Suprapubic skin (tissue), 4 donors: ENCODE results near the gene SERGEF. TPM values are rescaled to one million over a fixed set of nuclear protein-coding genes. Genes with fewer than 3 reads are reported as not detected.

Experiments used
- DNase-seq, 2 donors: peaks; one replicate each; pipeline ENCODE4 v3.0.0-alpha.2; 2019; ENCODE audit warnings: low spot score in 2 of 2
- H3K27ac ChIP-seq: fragments of 200-600 bp; sonication (generic); one replicate; pipeline ENCODE4 v1.5.1; 2019
- H3K27me3 ChIP-seq: fragments of 200-600 bp; sonication (generic); one replicate; pipeline ENCODE4 v1.5.1; 2019
- H3K36me3 ChIP-seq: fragments of 200-600 bp; sonication (generic); one replicate; pipeline ENCODE4 v1.5.1; 2019
- H3K4me1 ChIP-seq: fragments of 200-600 bp; sonication (generic); one replicate; pipeline ENCODE4 v1.5.1; 2019
- H3K4me3 ChIP-seq: fragments of 200-600 bp; sonication (generic); one replicate; pipeline ENCODE4 v1.5.1; 2019; ENCODE audit warnings: mild to moderate bottlenecking
- H3K9me3 ChIP-seq: fragments of 200-600 bp; sonication (generic); one replicate; pipeline ENCODE4 v1.5.1; 2019
- EP300 ChIP-seq: sonication (generic); formaldehyde crosslinking; IDR thresholded peaks from one replicate; pipeline ENCODE4 v1.6.1; 2017; ENCODE audit warnings: antibody characterized with exemption
- POLR2A ChIP-seq, 2 donors: fragments of 450-650 bp; IDR thresholded peaks; one replicate each; pipeline ENCODE4 v1.6.1; 2017; ENCODE audit warnings: antibody characterized with exemption in 2 of 2, mild to moderate bottlenecking in 2 of 2, moderate library complexity in 2 of 2
- POLR2AphosphoS5 ChIP-seq, 3 donors: sonication (generic); formaldehyde crosslinking; IDR thresholded peaks; one replicate each; pipeline ENCODE4 v1.6.1; 2017; ENCODE audit warnings: antibody characterized with exemption in 3 of 3
- WGBS: methylation state at CpG from one replicate; pipeline ENCODE4 v1.1.5; 2018; 5-methylcytosine and 5-hydroxymethylcytosine counted together
- total RNA-seq, 4 donors: library from RNA; depleted of rRNA; stranded (reverse); fragments of >200 nt; gene quantifications; one replicate each; pipeline ENCODE4 v1.1.0, GENCODE V29; 2016
- TF ChIP-seq, protein P1 (sequence below), 2 donors: fragments of 200-600 bp in 1 of 2; fragments of 450-650 bp in 1 of 2; sonication (generic) in 1 of 2; IDR thresholded peaks; one replicate each; pipeline ENCODE4 v1.5.1; 2016 to 2019; ENCODE audit warnings: antibody characterized with exemption in 2 of 2, mild to moderate bottlenecking in 1 of 2, moderate library complexity in 1 of 2

Gene SERGEF
- total RNA-seq, 4 donors from 2014 or later: 24.1 to 37.4 (median 29.9) TPM

DNA sequence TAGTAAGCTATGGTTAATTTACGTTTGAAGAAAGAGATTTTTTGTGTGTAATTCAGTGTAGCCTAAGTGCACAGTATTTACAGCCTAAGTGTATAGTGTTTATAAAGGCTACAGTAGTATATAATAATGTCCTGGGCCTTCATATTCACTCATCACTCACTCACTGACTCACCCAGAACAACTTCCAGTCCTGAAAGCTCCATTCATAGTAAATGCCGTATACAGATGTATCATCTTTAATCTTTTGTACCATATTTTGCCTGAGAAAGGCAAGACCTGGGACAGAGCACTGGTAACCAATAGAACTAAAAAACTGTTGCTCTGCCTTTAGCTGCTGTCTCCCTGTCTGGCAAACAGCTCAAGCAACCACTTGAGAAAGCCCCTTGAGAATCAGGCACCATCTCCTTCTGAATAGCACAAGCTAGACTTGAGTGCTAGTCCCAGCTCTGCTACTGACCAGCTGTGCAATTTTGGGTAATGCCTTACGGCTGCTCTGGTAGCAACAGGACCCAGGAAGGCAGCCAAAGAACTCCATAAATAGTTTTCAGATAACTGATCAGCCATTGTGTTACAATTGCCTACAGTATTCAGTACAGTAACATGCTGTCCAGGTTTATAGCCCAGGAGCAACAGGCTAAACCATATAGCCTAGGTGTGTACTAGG lies 146.9 kb downstream of the SERGEF start:
- no peaks in the 10 kb centered on the region for H3K9me3 ChIP-seq
- 82% methylated on average over 3 of the region's 3 CpGs for WGBS

DNA sequence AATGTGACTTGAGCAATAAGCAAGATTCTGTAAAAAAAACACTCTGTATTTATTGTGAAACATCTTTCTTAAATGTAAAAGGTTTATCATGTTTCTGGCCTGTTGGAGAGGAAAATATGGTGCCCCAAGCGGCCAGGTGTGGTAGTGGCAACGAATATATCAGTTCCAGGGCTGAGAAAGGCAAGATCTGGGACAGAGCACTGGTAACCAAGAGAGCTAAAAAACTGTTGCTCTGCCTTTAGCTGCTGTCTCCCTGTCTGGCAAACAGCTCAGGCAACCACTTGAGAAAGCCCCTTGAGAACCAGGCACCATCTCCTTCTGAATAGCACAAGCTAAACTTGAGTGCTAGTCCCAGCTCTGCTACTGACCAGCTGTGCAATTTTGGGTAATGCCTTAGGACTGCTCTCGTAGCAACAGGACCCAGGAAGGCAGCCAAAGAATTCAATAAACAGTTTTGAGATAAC lies 148.3 kb downstream of the SERGEF start:
- no peaks in the 10 kb centered on the region for H3K27me3 ChIP-seq
- no peak overlapping the region for H3K4me3 ChIP-seq
- WGBS: 29% methylated on average over 3 of the region's 3 CpGs
- no peak for DNase-seq
- H3K27ac ChIP-seq: no peak overlapping the region
- H3K36me3 ChIP-seq: no peaks in the 10 kb centered on the region
- peaks cover 5% of the 10 kb centered on the region for H3K9me3 ChIP-seq
- no peak for TF ChIP-seq POLR2A (IDR thresholded peaks at IDR 0.05)
- no peak for TF ChIP-seq EP300
- TF ChIP-seq, protein P1, sequence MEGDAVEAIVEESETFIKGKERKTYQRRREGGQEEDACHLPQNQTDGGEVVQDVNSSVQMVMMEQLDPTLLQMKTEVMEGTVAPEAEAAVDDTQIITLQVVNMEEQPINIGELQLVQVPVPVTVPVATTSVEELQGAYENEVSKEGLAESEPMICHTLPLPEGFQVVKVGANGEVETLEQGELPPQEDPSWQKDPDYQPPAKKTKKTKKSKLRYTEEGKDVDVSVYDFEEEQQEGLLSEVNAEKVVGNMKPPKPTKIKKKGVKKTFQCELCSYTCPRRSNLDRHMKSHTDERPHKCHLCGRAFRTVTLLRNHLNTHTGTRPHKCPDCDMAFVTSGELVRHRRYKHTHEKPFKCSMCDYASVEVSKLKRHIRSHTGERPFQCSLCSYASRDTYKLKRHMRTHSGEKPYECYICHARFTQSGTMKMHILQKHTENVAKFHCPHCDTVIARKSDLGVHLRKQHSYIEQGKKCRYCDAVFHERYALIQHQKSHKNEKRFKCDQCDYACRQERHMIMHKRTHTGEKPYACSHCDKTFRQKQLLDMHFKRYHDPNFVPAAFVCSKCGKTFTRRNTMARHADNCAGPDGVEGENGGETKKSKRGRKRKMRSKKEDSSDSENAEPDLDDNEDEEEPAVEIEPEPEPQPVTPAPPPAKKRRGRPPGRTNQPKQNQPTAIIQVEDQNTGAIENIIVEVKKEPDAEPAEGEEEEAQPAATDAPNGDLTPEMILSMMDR (IDR thresholded peaks at IDR 0.05): peak in 1 of 2 donors; percentile 57
- TF ChIP-seq POLR2AphosphoS5 (IDR thresholded peaks at IDR 0.05): no peak
- H3K4me1 ChIP-seq: no peaks in the 10 kb centered on the region

More for the DNA sequence above, 146.9 kb downstream of the SERGEF start:
- Histone ChIP-seq H3K36me3 (no peaks in the 10 kb centered on the region), H3K27ac (no peak overlapping the region), H3K27me3 (no peaks in the 10 kb centered on the region), H3K4me1 (no peaks in the 10 kb centered on the region), H3K4me3 (no peak overlapping the region)
- no peak for TF ChIP-seq POLR2A (IDR thresholded peaks at IDR 0.05)
- TF ChIP-seq, protein P1 (IDR thresholded peaks at IDR 0.05): no peak
- no peak for TF ChIP-seq POLR2AphosphoS5 (IDR thresholded peaks at IDR 0.05)
- TF ChIP-seq EP300: no peak
- DNase-seq: no peak

DNA sequence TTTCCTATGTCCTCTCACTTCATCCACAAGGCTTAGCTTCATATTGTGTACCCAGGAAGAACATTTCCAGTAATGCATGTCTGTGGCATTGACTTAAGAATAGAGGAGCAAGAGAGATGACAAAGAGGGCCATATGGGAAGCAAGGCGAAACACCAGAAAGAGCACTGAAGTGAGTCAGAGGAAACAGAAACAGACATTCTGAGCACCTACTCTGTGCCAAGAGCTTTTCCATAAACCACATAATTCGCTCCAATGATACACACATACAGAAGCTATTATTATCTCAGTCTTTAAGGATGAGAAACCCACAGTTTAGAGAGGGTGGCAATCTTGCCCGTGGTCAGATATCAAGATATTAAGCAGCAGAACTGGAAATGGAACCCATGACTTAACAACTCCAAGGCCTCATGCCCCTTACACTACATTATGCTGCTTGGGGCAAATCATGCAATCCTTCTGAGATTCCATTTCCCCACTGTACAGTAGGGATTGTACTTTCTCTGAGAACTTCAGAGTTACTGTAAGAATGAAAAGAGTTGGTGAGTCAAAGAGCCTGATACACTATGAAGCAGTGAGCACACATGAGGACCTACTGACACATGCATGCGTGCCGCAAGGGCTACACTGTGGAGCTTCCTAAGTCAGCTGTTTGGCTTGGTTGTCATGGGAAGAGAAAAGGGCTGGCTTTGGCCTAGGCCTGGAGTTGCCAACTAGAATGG lies 151.7 kb downstream of the SERGEF start:
- Histone ChIP-seq H3K27me3 (no peaks in the 10 kb centered on the region), H3K36me3 (no peaks in the 10 kb centered on the region), H3K4me3 (no peak overlapping the region), H3K4me1 (no peaks in the 10 kb centered on the region), H3K27ac (no peak overlapping the region), H3K9me3 (peaks cover 5% of the 10 kb centered on the region)
- TF ChIP-seq, protein P1 (IDR thresholded peaks at IDR 0.05): no peak
- no peak for TF ChIP-seq EP300
- TF ChIP-seq POLR2A (IDR thresholded peaks at IDR 0.05): no peak
- no peak for TF ChIP-seq POLR2AphosphoS5 (IDR thresholded peaks at IDR 0.05)
- no peak for DNase-seq
- 98% methylated on average over 5 of the region's 5 CpGs for WGBS

DNA sequence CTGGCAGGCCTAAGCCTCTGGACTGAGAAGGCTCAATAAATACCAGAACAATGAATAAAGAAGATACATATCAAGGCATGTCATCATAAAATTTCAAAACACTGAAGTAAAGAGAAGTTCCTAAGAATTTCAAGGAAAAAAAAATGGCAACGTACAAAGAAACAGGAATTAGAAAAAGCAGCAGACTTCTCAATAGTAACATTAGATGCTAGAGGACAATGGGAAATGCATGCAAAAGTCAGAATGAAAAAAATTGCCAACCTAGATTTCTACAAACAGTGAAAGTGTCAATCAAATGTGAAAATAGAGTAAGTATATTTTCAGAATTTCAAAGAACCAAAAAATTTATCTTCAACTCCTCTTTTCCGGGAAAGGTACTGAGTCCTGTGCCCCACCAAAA lies 153.3 kb downstream of the SERGEF start:
- DNase-seq: no peak
- TF ChIP-seq POLR2A (IDR thresholded peaks at IDR 0.05) (no peak), EP300 (no peak), POLR2AphosphoS5 (IDR thresholded peaks at IDR 0.05) (no peak)
- TF ChIP-seq, protein P1 (IDR thresholded peaks at IDR 0.05): no peak
- no peaks in the 10 kb centered on the region for H3K27me3 ChIP-seq
- H3K27ac ChIP-seq: no peak overlapping the region
- 92% methylated on average over 2 of the region's 2 CpGs for WGBS
- H3K9me3 ChIP-seq: peaks cover 5% of the 10 kb centered on the region
- H3K36me3 ChIP-seq: no peaks in the 10 kb centered on the region
- no peak overlapping the region for H3K4me3 ChIP-seq
- H3K4me1 ChIP-seq: no peaks in the 10 kb centered on the region
